NCI-H1417 (cell line): ENCODE results near the gene L3MBTL4.
A peak's percentile ranks its signal among the peaks of the same experiment; 100 is the strongest.

ENCODE experiments used
- DNase-seq, 3 experiments: peaks; one replicate each; lab custom pipeline; 2025; lab: John Stamatoyannopoulos, UW

The L3MBTL4 gene

DNA sequence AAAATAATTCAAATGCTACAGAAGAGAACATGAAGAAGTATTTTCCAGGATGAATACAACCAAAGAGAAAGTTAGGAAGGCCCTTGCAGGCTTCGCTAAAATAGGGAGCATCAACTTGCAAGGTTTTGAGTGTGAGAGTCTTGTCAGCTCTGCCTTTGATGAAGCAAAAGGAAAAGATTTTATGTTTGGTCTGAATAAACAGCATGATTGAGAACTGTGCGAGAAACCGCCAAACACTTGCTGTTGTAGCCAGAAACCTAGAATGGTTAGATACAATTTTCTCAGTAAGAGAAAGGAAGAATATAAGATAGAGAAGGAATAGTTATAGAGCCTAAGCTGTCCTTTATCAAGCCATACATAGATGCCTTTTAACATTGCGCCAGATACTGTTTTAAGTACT, 163.6 kb downstream of the L3MBTL4 start:
- no peak for DNase-seq

DNA sequence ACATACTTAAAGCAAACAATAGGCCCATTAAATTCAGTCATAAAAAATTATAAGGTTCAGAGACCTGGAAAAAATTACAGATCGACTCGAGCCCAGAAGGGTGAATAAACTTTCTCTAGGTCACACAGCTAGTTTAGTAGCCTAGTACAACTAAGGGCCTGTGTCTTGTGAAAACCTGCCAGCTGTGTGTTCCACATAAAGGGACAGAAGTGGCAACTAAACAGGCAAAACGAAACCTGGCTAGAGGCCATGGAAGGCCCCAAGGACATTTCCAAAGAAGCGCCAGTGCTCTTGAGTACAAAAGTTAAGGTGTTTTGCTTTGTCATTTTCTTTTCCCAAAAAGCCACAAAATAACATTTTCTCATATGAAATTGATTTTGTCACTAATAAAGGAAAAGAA, 164.9 kb downstream of the L3MBTL4 start:
- no peak for DNase-seq

DNA sequence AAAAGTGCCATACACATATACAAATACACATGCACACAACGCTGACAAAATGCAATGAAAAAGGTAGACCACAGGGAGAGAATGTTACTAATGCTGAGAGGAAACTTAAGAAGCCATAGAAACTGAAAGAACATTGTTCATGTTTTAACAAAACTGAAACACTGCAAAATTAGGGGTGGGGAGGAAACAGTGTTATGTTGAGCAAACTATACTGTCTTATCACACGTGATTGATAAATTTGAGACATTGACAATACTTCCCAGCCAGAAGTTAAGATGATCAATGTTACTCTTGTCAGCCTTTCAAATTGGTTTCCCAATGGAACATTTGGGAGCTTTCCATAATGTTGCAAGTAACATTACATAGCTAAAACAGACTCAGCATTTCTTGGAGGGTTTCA, 165.5 kb downstream of the L3MBTL4 start:
- DNase-seq = no peak

DNA sequence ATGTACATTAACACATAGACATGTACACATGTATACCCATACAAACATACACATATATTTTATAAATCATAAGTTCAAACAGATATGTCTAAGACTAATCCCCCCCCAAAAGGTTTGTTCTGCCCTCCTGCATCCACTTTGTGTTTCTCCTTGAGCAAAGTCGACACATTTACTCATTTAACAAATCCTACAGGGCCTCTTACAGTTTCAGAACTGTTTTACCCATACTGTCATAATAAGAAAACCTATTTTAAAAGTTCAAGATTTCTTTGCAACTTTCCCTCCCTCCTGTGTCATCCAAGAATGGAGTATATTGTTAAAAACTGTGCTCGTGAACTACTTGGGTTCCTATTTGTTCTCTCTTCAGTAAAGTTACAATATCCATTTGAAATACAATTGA, 166.7 kb downstream of the L3MBTL4 start:
- DNase-seq = no peak

DNA sequence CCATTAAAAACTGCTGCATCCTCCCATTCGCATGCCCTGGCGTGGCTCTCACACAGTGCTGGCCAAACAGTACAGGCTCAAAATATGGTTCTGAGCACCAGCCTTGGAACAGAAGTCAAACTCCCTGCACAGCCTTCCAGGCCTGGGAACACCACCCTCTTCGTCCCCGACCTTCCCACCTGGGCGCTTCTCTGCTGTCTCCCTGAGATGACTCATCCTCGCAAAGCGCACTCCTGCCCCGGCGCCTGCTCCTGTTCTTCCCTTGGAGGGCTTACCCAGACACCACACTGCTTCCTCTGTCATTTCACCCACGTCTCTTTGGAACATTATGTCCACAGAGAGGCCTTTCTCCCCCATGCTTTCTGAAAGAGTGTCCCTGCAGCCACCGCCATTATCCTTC, 172.7 kb downstream of the L3MBTL4 start:
- no peak for DNase-seq

DNA sequence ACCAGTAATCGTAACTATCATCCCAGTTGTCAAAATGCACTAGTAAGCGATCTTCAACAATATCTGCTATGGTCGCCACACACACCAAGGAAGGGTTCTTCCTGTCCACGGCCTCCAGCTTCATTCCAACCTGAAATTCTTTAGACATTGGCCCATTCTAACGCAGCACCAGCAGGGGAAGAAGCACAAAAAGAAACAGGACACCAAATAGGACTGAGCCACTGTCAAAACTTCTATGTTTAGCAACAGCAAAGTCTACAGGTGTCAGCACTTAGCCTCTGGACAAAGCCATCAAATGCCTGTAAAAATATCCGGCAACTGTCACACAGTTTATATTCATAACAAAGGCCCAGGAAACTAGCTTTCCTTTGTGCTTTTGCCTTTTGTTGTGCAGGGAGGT, 175.0 kb downstream of the L3MBTL4 start:
- DNase-seq = no peak

DNA sequence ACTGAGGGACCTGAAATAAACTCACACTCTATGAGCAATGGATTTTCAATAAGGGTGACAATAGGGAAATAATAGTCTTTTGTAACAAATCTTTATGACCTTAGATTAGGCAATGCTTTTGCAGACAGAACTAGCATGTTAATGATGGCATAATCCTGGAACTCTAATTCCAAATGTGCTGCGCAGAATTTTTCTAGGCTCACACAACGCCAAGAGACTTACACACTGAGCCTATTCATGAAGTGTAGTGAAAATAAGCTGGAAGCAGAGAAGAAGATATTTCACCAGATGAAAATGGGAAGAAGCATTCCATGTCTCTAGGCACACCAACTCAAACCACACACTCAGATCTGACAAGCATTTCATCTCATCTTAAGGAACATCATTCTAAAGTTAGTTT, 178.5 kb downstream of the L3MBTL4 start:
- no peak for DNase-seq

DNA sequence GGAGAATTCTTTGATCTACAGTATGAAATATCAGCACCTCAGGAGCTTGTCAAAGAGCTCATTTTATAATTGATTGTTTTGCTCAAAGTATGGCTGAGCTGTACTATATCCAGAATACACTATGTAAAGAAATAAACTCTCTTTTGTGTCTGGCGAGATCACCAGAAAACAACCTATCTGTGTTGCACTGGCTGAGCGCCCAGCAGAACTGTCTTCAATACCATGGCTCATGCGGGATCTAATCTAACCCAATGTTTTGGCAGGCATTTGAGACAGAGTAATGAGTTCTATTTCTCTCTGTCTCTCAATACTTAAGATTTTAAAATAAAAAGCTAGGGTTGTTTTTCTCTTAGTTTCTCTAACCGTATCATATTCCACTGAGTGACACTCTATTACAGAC, 192.4 kb downstream of the L3MBTL4 start:
- no peak for DNase-seq

DNA sequence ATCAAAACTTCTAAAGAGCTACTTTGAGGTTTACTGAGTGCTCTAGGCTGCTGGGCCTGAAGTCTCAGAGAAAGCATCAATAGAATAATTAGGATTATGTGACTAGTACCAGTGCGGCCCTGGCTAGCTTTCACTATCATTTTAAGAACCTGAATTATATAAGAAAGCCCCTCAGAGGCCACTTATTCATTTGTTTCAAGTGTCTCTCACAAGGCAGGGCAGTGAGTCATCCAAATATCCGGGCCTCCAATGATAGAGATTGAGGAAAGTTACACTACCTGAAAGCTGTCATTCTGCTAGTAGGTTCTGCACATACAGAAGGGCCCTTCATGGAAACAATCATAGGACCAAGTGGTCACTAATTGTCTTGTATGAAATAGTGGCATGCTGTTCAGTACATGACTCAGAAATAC, 193.1 kb downstream of the L3MBTL4 start:
- DNase-seq = no peak

DNA sequence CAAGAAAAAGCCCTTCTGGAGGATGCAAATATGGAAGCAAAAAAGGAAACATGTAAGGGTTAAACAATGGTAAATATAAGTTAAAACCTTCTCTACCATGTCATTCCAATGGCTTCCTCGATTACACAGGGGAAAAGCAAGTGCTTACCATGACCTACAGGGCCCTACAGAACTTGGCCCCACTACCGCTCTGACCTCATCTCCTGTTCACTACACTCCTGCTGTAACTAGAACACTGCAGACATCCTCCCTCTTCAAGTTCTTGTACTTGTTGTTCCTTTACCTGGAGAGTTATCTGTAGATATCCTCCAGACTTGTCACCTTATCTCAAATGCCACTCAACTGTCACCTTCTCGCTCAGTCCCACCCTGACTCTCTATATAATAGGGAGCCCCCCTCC, 194.6 kb downstream of the L3MBTL4 start:
- no peak for DNase-seq

DNA sequence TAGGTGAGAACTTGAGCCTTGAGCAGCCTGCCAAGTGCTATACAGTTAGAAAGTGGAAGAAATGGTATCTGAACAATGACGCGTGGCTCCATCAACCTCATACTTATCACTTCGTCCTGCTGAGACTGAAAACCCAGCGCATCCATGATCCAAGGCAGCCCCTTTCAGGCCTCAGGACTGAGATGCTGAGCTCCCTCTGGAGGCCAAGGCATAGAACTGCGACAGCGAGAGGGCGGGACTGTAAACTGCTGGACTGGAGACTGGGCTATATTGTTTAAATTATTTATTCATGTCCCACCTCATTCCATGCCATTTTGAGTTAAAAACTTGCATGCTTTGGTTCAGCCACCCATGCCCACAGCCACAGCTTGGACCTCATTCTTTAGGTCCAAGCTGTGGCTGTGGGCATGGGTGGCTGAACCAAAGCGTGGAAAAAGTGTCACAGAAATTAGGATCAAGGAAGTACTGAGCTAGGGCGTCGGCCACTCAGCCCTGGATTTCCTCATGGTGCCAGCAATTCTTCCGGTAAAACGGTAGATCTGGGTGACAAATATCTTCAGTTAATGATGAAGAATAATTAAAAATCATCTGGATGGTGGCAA, 195.5 kb downstream of the L3MBTL4 start:
- DNase-seq = peak; percentile 2 to 49 (median 5)

DNA sequence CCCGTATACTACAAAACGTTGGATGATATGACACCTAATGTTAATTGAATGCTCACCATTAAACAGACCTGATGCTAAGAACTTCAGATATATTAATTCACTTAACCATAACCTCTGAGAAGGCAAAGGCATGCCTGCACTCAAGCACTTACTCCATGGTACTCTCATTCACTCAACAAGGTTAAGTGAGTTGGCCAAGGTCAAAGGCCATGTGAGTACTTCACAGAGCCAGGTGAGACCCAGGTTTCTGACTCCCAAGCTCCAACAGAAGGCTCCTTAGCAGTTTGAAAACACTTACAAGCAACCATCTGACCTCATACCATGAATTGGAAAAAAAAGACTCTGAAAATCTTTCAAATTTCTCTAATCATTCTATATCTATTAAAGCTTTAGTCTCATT, 198.8 kb downstream of the L3MBTL4 start:
- peak in 1 of 3 experiments; percentile 8 for DNase-seq

DNA sequence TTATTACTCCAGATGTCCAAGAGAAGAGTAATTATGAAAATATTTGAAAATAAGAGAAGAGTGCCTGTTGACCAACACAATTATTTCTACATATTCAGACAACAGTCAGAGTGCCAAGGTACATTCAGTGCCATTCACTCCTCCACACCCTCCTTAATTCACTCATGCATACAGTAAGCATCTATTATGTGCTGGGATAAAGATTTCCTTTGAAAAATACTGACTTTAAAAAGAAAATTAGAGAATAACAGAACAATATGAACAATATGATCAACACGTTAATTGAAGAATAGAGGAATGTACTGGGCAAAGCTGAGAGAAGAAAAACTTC, 203.6 kb downstream of the L3MBTL4 start:
- DNase-seq = no peak

DNA sequence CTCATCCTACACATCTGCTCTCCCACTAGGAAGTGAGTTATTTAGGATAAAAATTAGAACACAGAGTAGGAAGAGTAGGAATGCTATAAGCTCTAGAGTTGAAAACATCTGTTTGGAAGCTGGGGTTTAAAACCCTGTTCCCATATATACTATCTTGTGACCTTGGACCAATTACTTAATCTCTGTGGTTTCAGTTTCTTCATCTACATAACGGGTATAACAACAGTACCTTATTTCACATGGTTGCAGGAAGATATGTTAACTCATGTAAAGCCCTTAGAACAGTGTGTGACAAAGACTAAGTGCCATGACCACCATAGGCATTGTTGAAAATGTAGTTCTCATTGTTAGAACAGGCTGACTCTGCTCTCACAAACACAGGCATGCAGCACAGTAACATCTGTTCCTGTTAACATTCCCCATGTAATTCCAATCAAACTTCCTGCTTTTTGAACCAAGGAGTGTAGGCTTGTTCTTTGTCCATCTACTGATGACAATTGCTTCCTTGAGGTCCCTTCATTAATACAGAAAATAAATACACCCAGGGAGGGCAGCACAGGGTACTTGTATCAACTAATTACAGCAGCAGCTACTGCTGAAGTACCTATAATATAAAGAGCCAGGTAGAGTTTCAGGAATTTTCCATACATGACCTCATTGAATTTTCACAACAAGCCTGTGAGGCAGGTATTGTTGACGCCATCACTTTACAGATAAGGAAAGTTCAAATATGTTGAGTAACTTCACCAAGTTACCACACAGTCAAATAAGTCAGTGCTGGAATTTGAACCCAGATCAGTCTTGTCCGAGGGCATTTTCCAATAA, 204.2 kb downstream of the L3MBTL4 start:
- DNase-seq = no peak

DNA sequence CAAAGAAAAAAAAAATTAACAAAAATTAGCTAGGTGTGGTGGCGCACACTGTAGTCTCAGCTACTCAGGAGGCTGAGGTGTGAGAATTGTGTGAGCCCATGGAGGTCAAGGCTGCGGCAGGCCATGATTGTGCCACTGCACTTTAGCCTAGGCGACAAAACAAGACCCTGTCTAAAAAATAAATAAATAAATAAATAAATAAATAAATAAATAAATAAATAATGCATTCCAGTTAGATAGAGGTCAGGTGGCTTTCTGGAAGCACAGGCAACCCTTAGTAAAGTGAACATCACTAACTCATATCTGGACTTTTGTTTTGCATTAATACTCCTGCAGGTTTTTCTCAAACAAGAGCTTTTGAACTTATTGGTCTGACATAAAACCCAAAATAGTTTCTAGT, 206.8 kb downstream of the L3MBTL4 start:
- no peak for DNase-seq

DNA sequence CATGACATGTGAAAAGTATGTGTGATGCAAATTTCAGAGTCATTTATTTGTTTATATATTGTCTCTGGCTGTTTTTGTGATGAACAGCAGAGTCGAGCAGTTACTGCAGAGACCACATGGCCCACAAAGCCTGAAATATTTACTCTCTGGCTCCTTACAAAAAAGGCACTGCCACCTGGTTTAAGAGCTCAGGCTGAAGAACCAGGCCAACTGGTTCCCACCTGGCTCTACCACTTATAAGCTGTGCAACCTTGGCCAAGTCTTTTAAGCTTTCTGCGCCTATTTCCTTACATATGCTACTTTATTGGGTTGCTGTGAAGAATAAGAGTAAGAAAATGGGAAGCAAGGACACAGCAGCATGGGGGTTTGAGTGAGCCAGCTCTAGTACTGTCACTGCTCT, 207.6 kb downstream of the L3MBTL4 start:
- no peak for DNase-seq

DNA sequence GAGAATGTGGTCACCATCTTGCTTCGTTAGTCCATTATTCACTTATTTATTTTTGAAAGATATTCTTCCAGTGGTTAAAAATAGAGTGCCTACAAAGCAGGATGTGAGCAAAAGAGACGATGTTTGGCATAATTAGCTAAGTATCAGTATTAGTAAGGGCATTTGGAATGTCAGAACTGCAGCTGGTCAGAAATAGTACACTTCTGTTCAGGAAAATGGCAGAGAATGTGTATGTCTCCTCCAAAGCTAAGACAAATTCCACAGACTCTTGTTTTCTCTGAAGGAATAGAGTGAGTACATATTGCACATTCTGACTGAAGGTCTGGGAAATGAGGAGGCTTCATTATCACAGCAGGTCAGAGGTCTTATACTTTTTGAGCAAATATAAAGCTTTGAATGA, 209.0 kb downstream of the L3MBTL4 start:
- DNase-seq = no peak

DNA sequence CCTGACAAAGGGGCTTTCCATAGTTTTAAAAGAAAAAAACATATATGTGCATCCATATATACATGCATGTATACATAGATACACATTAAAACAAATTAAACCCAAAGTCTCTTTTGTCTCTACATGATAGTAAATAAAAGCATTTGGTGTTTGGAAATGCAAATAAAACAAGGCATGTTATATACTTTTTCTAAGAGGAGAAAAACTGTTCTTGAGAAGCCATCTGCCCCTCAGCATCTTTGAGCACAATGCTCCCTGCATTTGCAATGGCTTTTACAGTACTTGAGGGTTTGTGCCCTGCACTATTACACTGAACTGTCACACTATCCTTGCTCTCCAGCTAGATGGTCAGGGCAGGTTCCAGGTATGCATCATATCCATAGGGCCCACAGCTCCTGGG, 210.2 kb downstream of the L3MBTL4 start:
- no peak for DNase-seq

DNA sequence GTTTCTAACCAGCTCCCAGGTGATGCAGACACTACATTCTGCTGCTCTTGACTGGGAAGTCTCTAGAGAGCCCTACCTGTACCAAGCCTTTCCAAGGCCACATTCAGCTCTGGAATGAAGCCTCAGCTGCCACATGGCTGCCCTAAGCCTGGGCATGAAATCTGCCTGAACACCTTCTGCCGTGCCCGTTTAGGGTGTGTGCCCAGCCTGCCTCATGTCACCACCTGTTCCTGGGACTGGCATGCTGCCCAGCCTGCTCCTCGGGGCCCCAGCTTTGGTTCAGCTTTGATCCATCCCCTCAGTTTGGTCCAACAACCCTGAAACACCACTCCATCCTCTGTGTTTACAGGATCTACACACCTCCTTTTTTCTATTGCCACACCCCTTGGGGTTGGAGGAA, 210.9 kb downstream of the L3MBTL4 start:
- no peak for DNase-seq

DNA sequence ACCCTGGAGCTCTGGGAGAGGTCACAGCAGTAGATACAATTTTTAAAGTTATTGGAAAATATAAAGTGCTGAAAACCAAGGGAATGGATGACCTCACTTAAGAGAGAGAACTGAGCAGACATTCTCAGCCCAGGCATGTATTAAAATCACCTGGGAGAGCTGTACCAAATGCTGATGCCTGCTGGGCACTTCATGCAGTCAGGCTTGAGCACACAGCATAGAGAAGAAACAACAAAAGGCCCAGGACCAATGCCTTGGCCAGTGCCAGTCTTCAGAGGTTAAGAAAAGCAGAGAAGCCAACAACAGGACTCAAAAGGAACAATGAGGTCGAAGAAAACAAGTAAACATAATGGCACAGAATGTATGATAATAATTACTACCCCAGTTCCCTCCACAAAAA, 211.8 kb downstream of the L3MBTL4 start:
- no peak for DNase-seq

DNA sequence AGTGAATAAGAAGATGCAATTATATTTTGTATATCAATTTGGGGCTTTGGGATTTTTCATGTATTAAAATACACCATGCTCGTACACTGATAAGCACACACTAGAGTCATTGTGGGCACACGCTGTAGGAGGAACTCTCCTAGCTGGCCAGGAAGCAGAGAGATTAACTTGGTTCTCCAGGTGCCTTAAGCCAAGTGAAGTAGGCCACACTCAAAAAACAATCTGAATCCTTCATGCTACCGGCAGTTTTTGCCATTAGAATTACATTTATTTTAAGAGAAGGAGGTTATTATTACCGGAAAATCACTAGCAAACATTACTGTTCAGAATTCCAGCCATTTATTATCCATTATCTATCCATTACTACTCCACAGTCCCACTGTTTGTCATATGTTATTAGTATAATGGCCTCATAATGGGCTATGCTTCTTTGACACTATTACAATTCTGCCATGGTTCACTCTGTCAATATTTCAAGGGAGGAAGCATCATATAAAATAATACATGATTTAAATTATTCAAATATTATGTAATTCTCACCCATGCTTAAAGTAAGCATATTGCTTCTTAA, 214.4 kb downstream of the L3MBTL4 start:
- DNase-seq = no peak

DNA sequence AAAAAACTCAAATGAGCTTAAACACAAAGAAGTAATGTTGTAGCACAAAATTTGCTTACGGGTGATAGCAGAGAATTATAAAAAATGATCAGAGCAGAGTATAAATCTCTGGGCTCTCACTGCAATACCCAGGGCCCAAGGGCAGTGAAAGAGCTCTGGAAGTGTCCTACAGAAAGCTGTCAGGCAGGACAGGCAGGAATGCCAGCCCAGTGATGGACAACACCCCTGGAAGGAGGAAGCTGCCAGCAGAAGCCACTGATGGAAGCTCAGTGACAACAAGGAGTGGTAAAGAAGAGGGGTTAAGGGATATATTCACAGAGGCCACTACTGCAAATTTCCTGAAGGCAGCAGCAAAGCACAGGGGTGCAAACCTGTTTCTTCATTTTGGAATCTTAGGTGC, 214.9 kb downstream of the L3MBTL4 start:
- no peak for DNase-seq

DNA sequence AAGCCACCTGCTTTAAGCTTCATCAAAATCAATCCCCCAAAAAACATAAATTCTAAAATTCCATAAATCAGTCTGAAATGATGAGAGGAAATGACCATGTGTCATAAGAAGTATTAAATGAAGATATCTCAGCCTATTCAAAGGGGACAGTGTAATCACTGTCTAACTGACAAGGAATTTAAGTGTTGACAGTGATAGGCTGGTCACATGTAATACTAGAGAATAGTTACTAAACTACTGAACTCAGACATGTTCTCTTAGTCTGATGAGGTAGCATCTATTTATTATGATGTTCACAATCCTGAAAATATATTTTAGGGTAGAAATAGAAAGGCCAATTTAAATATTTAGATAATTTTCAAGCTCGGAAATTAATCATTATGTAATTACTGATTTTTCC, 216.1 kb downstream of the L3MBTL4 start:
- DNase-seq = no peak

DNA sequence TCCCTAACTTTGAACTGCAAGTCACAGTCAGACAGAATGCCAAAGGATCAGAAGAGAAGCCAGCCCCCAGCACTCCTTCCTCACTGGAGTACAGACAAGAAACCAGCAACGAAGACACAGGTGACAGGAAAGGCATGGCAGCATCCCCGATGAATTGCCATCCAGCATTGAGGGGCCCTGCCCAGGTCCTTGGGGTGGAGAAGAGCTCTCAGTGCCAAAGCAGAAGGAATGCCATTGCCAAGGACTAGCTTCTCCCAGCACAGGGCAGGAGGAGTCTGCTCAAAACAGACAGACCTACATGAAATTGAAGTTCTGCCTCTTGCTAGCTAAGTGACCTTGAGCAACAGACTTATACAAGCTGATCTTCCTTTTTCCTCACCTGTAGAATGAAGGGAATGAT, 220.1 kb downstream of the L3MBTL4 start:
- no peak for DNase-seq
